Endometrial microvascular endothelial cells (primary cell): ENCODE data around the gene RNU5D-1. TPM values are rescaled to one million over a fixed set of nuclear protein-coding genes. Genes with fewer than 3 reads are reported as not detected.

Source experiments
- in situ Hi-C: cut with HindIII; loops from 2 replicates; pipeline ENCODE4 v1.10.0; 2017; ENCODE audit warnings: low sequenced_read_pairs, low pct_unique_long_range_greater_than_20kb; ENCODE audit errors: inconsistent ontology term
- total RNA-seq: library from RNA; depleted of rRNA; stranded (reverse); fragments of >200 nt; gene quantifications from one replicate; pipeline ENCODE4 v1.2.3, GENCODE V29; 2015; ENCODE audit errors: inconsistent ontology term

RNU5D-1 gene
- total RNA-seq, 1 donor from 2014 or later = not detected

- in situ Hi-C loops = no loop called here
These were observed 48.8 kb downstream of the RNU5D-1 start for GRCh38 chr1:44681905-44682882.

Other genes starting within 250 kb of the RNU5D-1 start
- gene TMEM53, start 56.7 kb downstream of the RNU5D-1 start, total RNA-seq = 5.2 TPM
- gene ARMH1, start 56.5 kb downstream of the RNU5D-1 start, total RNA-seq = not detected
- 37.8 TPM for gene KIF2C, start 8.7 kb upstream of the RNU5D-1 start, total RNA-seq
- gene RPS8, start 44.4 kb upstream of the RNU5D-1 start, total RNA-seq = 2,081 TPM
- gene BEST4, start 57.0 kb upstream of the RNU5D-1 start, total RNA-seq = not detected
- 39.2 TPM for gene PLK3, start 69.2 kb upstream of the RNU5D-1 start, total RNA-seq
- gene DYNLT4, start 76.2 kb upstream of the RNU5D-1 start, total RNA-seq = not detected
- gene BTBD19, start 77.4 kb upstream of the RNU5D-1 start, total RNA-seq = 8.5 TPM
- not detected for gene PTCH2, start 112.1 kb upstream of the RNU5D-1 start, total RNA-seq